ENCODE data around the gene LRP8. TPM values are rescaled to one million over a fixed set of nuclear protein-coding genes. Genes with fewer than 3 reads are reported as not detected.

LRP8 gene
- total and polyA plus RNA-seq, 9 of the 15 experiments (the other 6 are each of a cell fraction or from before 2014, with no cell fraction given): 7.1 to 56.1 (median 31.3) TPM

DNA sequence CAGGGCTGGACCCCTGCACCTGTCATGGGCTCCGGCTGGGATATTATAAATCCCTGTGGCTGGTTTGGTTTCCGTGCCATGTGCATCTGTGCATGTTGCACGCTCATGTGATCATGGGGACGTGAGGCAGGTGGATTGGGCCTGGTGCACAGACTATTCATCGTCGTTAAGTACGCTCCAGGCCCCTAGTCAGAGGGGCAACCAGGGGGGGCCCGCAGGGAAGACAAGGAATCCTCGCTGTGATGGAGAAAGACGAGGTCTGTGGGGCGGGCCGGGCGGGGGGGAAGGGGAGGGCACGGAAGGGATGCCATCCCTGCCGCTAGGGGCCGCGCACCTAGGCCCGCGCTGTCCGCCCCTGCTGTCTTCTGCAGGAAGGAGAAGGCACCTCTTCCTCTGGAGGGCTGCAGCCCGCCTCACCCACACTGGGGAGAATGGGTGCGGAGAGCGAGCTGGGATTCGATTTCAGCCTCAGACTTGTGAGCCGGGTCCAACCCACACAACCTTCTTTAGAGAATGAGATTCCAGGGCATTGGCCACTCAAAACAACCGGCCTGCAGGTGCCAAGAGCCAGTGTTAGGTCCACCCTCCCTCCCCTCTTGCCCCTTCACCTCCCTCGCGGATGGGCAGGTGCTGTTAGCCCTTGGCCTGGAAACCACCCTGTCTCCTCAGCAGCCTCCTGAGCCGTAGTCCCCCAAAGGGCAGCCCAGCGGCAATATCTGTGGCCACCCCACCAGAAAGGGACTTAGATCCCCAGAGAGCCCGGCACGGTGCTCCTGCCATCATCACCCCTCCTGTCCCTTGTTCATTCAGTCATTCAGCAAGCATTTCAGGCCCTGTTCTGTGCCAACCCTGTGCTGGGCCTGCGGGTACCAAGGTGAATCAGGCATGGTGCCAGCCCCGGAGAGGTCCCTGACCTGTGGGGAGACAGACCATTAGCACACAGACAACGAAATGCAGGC, 950 bp upstream of the LRP8 start:
- peak overlapping the region; percentile 42; the same call in 1 of the 2 replicates for H3K4me3 ChIP-seq
- FAIRE-seq (no peak), DNase-seq (ENCODE audit: extremely low read depth in 1 of 4, low spot score in 3 of 4) (no peak), ATAC-seq (no peak)
- intact Hi-C loops (cut with micrococcal nuclease): loop anchor here (5.0 kb wide), 1 partner anchor 37 kb away; no protein-coding TSS in a partner anchor
- H3K9me3 ChIP-seq (replicated peaks; ENCODE audit: control insufficient read depth, insufficient read depth, low read depth, low read length): no peaks in the 10 kb centered on the region
- H3K9me1 ChIP-seq (ENCODE audit: control insufficient read depth, insufficient read depth, low read length): no peaks in the 10 kb centered on the region
- H4K20me1 ChIP-seq (replicated peaks; ENCODE audit: control insufficient read depth, insufficient read depth, low read length): 0 out of 2 replicates have a peak, but pooled peaks cover 4% of the 10 kb centered on the region
- H3K9ac ChIP-seq (ENCODE audit: insufficient read depth in 1 of 2, low read depth in 2 of 2, low read length in 2 of 2): peak overlapping the region in 1 of 2 experiments; percentile 91; a peak in 1 of 4 replicates
- no peak overlapping the region for H3K27ac ChIP-seq (ENCODE audit: extremely low read depth, low read depth, low read length)
- ChIA-PET CTCF (ENCODE audit: low intra/inter-chr PET ratio) (no interaction called here), POLR2A (no interaction called here)
- H3K79me2 ChIP-seq (ENCODE audit: control insufficient read depth, insufficient read depth, low read length): peaks cover 34% of the 10 kb centered on the region
- peaks cover 18% of the 10 kb centered on the region for H3K36me3 ChIP-seq (ENCODE audit: control insufficient read depth, insufficient read depth, low read length)
- peaks cover 14 to 38% of the 10 kb centered on the region in 2 experiments for H3K4me1 ChIP-seq (replicated peaks in 1 of 2; ENCODE audit: control insufficient read depth in 2 of 2, insufficient read depth in 2 of 2, low read length in 2 of 2)
- peaks cover 4 to 16% of the 10 kb centered on the region in 2 experiments; a peak in 2 of 5 replicates for H3K27me3 ChIP-seq (ENCODE audit: control insufficient read depth in 2 of 2, insufficient read depth in 2 of 2, low read length in 2 of 2)
- H2AFZ ChIP-seq (ENCODE audit: low read depth, low read length): peak overlapping the region; percentile 95
- no TSS peak for BruUV-seq (replicated peaks)
- 69% methylated on average over 25 of the region's 35 CpGs for WGBS (ENCODE audit: insufficient coverage, low coverage, missing lambda C conversion rate)
- H3K4me2 ChIP-seq (ENCODE audit: insufficient read depth, low read length): 0 out of 2 replicates have a peak overlapping the region, but pooled peaks have one; percentile 74
- in situ Hi-C loops (cut with MboI): no loop called here
- TF ChIP-seq, protein P1, sequence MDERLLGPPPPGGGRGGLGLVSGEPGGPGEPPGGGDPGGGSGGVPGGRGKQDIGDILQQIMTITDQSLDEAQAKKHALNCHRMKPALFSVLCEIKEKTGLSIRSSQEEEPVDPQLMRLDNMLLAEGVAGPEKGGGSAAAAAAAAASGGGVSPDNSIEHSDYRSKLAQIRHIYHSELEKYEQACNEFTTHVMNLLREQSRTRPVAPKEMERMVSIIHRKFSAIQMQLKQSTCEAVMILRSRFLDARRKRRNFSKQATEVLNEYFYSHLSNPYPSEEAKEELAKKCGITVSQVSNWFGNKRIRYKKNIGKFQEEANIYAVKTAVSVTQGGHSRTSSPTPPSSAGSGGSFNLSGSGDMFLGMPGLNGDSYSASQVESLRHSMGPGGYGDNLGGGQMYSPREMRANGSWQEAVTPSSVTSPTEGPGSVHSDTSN (CRISPR knock-in tag; IDR thresholded peaks at IDR 0.05; ENCODE audit: low read depth): no peak
- TF ChIP-seq, protein P1 (tag; conservative IDR thresholded peaks at IDR 0.05; ENCODE audit: low read depth): no peak
- TF ChIP-seq ZNF740 (CRISPR knock-in tag; IDR thresholded peaks at IDR 0.05) (no peak), ZNF740 (tag; IDR thresholded peaks at IDR 0.05) (no peak), POLR3G (IDR thresholded peaks at IDR 0.05; ENCODE audit: extremely low read depth, insufficient read length, insufficient replicate concordance) (no peak), DEAF1 (CRISPR knock-in tag; IDR thresholded peaks at IDR 0.05) (no peak), E2F4 (CRISPR knock-in tag; IDR thresholded peaks at IDR 0.05; ENCODE audit: low read depth) (no peak)
- TF ChIP-seq, protein P2, sequence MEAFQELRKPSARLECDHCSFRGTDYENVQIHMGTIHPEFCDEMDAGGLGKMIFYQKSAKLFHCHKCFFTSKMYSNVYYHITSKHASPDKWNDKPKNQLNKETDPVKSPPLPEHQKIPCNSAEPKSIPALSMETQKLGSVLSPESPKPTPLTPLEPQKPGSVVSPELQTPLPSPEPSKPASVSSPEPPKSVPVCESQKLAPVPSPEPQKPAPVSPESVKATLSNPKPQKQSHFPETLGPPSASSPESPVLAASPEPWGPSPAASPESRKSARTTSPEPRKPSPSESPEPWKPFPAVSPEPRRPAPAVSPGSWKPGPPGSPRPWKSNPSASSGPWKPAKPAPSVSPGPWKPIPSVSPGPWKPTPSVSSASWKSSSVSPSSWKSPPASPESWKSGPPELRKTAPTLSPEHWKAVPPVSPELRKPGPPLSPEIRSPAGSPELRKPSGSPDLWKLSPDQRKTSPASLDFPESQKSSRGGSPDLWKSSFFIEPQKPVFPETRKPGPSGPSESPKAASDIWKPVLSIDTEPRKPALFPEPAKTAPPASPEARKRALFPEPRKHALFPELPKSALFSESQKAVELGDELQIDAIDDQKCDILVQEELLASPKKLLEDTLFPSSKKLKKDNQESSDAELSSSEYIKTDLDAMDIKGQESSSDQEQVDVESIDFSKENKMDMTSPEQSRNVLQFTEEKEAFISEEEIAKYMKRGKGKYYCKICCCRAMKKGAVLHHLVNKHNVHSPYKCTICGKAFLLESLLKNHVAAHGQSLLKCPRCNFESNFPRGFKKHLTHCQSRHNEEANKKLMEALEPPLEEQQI (IDR thresholded peaks at IDR 0.05): no peak

Data from K562 (cell line).